Measurements from ENCODE around the gene TNPO3.

The TNPO3 gene
- 78.6 to 183 (median 121) reads per million in 9 experiments for total RNA-seq

DNA sequence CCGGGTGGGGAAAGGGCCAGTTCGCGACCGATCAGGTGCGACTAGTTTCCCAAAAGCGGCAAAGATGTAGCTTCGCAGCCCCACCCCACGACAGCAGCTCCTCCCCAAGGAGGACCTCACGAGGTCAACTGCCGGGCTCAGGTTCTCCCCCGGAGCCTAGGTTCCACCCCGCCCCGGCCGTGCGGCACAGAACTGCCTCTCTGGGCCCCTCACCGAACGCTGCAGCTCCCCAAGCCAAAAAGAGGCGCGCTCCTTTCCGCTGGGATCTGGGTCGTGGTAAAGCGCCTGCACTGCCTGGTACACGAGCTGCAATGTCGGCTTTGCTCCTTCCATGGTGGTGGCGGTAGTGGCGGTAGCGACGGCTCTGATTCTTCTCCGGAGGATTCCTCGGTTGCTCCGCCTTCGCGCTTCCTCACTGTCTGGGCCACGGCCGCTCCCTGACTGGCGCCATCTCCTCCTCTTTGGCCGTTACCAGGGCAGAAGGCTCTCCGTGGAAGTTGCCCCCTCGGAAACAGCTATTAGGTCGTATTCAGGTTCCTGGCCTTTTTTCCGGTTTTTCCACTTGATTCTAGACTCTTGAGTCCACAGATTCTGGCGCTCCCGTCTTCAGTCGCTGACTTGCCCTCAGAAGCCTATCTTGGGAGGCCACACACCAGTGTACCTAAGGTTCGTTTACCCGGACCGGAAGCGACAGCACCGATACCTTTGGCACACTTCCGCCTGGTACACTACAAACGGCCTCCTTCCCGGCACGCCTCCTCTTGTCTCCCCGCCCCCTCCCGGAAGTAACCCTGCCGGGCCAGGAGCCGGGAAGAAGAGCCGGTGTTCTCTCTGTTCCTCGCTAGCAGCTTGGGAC, at the start of gene TNPO3:
TSS of gene TNPO3 (minus strand) at position 674 of the 856 bp plus-strand sequence. CDS start at position 333, 341 bp downstream.
- H3K27me3 Mint-ChIP-seq: peaks cover 6 to 7% of the 10 kb centered on the region in 2 donors
- H3K4me3 Mint-ChIP-seq: peak within 1 kb of the TSS; percentile 94 to 98

DNA sequence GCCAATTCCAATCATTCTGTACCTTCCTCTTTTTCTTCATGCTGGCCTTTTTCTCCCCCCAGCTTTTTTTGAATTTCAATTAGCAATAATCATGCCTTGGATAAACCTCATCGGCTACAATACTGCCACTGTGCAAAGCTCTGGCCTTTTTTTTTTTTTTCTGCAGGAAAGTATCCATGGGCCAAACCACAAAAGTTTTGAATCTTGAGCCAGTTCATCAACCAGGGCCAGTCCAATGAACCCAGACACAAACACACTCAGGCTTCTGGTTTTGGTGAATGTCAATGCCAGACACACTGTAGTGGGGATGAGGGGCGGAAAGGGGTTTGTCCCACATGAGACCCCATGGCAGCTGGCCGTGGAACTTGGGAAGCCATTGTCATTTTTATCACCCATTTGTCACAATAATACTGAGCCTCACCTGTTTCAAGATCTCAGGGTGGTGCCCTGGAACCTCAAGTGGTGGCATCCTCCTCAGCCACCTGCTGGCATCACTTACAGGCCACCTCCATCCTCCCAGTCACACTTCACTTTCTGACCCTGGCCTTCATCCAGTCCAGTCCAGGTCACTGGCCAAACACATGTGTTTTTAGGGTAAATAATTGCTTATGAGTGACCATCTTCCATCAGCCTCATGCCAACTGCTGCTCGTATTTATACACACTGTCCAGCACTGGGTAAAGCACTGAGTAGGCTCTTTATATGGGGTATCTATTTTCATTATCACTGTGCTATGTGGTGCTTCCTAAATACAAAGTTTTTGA, 48.8 kb upstream of the TNPO3 start:
- Mint-ChIP-seq H3K36me3 (ENCODE audit: insufficient read depth) (no peaks in the 10 kb centered on the region), H3K4me3 (no peak overlapping the region), H3K9me3 (no peaks in the 10 kb centered on the region), H3K27me3 (peaks cover 0 to 14% of the 10 kb centered on the region in 2 donors), H3K27ac (no peak overlapping the region), H3K4me1 (ENCODE audit: low read depth in 2 of 2) (no peaks in the 10 kb centered on the region)
- no peak for ATAC-seq (replicated peaks)
- no peak for DNase-seq

More for the DNA sequence above, at the start of gene TNPO3:
- ATAC-seq (replicated peaks): peak; percentile 86
- peak; percentile 82 to 86 (median 84) for DNase-seq
- no peaks in the 10 kb centered on the region for H3K9me3 Mint-ChIP-seq
- H3K27ac Mint-ChIP-seq: peak within 1 kb of the TSS; percentile 97 to 99
- H3K4me1 Mint-ChIP-seq (ENCODE audit: low read depth in 2 of 2): peaks cover 22 to 28% of the 10 kb centered on the region in 2 donors
- H3K36me3 Mint-ChIP-seq (ENCODE audit: insufficient read depth): peaks cover 25% of the 10 kb centered on the region

DNA sequence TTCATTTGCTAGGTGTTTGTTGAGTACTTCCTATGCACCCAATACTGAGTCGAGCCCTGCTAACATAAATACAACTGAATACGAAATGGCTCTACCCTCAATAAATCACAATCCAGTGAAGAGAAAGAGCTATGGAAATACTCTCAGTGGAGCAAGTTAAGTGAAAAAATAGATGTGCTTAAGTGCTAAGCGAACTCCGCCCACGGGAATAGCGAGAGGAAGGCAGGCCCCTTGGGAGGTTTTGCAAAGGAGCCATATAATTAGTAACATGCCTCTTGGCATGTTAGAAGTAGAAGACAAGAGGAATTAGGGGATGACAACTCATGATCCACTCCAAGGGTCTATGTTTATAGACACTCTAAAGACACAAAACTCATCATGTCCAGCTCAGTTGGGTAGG, 46.8 kb upstream of the TNPO3 start:
- Mint-ChIP-seq H3K4me1 (ENCODE audit: low read depth in 2 of 2) (no peaks in the 10 kb centered on the region), H3K9me3 (no peaks in the 10 kb centered on the region), H3K4me3 (no peak overlapping the region), H3K27ac (no peak overlapping the region), H3K36me3 (ENCODE audit: insufficient read depth) (no peaks in the 10 kb centered on the region), H3K27me3 (no peaks in the 10 kb centered on the region)
- DNase-seq (no peak), ATAC-seq (replicated peaks) (no peak)

DNA sequence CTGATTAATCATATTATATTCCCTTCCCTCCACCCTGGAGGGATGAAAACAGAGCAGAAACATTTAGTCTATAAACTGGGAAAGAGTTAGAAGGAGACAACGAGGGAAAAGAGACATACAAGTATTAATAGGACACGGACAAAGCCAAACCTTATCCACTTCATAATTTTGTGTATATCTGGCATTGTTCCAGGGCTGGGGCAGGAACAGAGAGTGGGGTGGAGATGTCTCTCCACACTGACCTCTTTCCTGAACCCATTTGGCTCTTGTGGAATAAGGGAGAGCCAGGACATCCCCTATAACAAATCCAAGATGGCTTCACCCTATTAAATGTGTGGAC, 45.9 kb upstream of the TNPO3 start:
- Mint-ChIP-seq H3K27ac (no peak overlapping the region), H3K9me3 (no peaks in the 10 kb centered on the region), H3K27me3 (no peaks in the 10 kb centered on the region), H3K4me3 (no peak overlapping the region), H3K36me3 (ENCODE audit: insufficient read depth) (no peaks in the 10 kb centered on the region), H3K4me1 (ENCODE audit: low read depth in 2 of 2) (no peaks in the 10 kb centered on the region)
- DNase-seq (no peak), ATAC-seq (replicated peaks) (no peak)

DNA sequence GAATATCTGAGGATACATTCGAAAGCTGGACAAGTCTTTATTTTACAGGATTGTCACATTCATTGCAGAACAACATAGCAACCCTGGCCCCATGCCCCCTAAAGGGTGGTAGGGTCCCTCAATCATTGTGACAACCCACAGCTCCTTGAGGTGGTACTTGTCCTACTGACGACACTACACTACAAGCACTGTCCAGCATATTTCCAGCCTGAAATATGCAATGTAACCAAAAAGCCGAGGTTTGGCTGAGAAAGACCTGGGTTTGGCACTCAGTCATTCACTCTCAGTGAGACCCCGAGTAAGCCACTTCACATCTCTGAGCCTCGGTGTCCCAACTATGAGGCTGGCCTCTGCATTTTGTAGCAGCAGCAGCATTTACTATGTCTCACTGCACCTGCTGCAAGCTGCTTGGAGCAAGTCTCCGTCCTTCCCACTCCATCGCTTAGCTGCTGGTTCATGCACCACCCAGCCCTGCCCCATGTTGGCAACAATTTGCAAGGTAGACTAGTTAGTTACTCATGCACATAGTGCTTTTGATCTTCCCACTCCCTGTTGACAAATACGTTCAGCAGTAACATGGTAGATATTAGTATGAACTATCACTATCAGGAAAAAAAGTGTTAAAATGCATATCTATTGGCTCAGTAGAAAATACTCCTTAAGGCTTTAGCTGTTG, 43.6 kb upstream of the TNPO3 start:
- Mint-ChIP-seq H3K27me3 (no peaks in the 10 kb centered on the region), H3K9me3 (no peaks in the 10 kb centered on the region), H3K4me3 (no peak overlapping the region), H3K27ac (no peak overlapping the region), H3K36me3 (ENCODE audit: insufficient read depth) (no peaks in the 10 kb centered on the region), H3K4me1 (ENCODE audit: low read depth in 2 of 2) (peaks cover 3 to 5% of the 10 kb centered on the region in 2 donors)
- ATAC-seq (replicated peaks) (no peak), DNase-seq (no peak)

DNA sequence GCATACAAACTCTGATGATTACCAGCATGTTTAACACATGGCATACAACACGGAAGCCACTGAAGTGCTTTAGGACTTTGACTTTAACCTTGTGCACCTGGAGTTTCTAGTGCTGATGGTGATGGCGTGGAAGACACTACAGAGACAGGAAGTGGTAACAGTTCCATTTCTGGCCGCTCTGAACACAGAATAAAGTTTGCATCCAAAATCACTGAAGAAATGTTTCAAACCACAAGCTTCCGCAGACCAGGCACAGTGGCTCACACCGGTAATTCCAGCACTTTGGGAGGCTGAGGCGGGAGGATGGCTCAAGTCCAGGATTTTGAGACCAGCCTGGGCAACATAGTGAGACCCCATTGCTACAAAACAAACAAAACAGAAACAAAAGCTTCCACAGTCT, 40.3 kb upstream of the TNPO3 start:
- ATAC-seq (replicated peaks) (peak; percentile 64), DNase-seq (no peak)
- H3K4me3 Mint-ChIP-seq: no peak overlapping the region
- H3K27ac Mint-ChIP-seq: peak overlapping the region in 1 of 2 donors; percentile 81
- H3K36me3 Mint-ChIP-seq (ENCODE audit: insufficient read depth): peaks cover 3% of the 10 kb centered on the region
- peaks cover 0 to 9% of the 10 kb centered on the region in 2 donors for H3K27me3 Mint-ChIP-seq
- H3K9me3 Mint-ChIP-seq: no peaks in the 10 kb centered on the region
- peaks cover 8 to 13% of the 10 kb centered on the region in 2 donors for H3K4me1 Mint-ChIP-seq (ENCODE audit: low read depth in 2 of 2)

DNA sequence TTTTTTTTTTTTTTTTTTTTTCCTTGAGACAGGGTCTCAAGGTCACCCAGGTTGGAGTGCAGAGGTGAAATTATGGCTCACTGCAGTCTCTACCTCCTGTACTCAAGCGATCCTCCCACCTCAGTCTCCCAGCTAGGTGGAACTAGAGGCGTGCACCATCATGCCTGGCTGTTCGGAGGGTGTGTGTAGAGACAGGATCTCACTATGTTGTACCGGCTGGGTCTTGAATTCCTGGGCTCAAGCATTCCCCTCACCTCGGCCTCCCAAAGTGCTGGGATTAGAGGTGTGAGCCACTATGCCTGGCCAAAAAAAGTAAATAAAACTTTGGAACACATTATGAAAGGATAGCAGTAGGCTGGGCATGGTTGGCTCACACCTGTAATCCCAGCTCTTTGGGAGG, 39.6 kb upstream of the TNPO3 start:
- DNase-seq: no peak
- Mint-ChIP-seq H3K4me3 (no peak overlapping the region), H3K27ac (no peak overlapping the region), H3K9me3 (no peaks in the 10 kb centered on the region), H3K4me1 (ENCODE audit: low read depth in 2 of 2) (peaks cover 8 to 13% of the 10 kb centered on the region in 2 donors), H3K36me3 (ENCODE audit: insufficient read depth) (peaks cover 3% of the 10 kb centered on the region), H3K27me3 (peaks cover 0 to 9% of the 10 kb centered on the region in 2 donors)
- ATAC-seq (replicated peaks): no peak

DNA sequence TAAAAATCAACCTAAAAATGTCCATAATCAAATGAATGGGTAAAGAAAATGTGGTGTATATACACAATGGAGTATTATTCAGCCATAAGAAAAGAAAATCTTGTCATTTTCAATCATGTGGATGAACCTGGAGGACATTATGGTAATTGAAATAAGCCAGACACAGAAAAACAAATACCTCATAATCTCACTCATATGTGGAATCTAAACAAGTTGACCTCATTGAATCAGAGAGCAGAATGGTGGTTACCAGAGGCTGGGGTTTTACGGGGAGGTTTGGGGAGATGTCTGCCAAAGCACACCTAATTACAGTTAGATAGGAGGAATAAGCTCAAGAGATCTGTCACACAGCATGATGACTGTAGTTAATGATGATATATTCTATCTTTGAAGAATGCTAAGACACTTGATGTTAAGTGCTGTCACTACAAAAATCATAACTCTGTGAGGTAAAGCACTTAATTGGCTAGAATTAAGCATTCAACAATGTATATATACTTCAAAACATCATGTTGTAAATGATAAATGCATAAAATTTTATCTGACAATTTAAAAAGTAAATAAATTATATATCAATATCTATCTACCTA, 39.1 kb upstream of the TNPO3 start:
- Mint-ChIP-seq H3K36me3 (ENCODE audit: insufficient read depth) (peaks cover 3% of the 10 kb centered on the region), H3K4me1 (ENCODE audit: low read depth in 2 of 2) (peaks cover 8 to 13% of the 10 kb centered on the region in 2 donors), H3K4me3 (no peak overlapping the region), H3K9me3 (no peaks in the 10 kb centered on the region), H3K27me3 (peaks cover 0 to 9% of the 10 kb centered on the region in 2 donors), H3K27ac (no peak overlapping the region)
- ATAC-seq (replicated peaks) (no peak), DNase-seq (no peak)

DNA sequence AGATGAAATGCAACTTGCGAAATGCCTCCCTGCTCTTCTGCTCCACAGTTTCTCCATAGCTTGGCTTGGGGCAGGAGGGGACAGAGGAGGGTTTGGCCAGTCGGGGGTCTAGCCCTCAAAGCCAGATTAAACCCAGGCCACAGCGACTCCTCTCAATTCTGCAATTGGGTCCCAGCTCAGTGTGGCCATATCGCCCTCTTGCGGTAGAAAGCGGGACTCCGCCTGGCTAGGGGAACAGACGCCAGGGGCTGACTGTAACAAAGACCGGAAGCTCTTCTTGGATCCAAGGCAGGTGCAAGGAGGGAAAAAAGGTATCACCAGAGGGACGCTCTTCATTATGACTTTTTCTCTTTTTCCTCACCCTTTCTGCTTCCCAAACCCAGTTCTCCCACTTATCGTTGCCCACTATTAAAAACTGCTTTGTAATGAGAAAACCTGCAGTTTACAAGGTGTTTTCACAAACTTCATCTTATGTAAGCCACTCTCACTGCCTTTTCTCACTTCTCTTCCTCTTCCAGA, 36.6 kb upstream of the TNPO3 start:
- DNase-seq (peak; percentile 82 to 90 (median 85)), ATAC-seq (replicated peaks) (peak; percentile 90)
- peaks cover 8 to 13% of the 10 kb centered on the region in 2 donors for H3K4me1 Mint-ChIP-seq (ENCODE audit: low read depth in 2 of 2)
- H3K4me3 Mint-ChIP-seq: no peak overlapping the region
- peaks cover 0 to 9% of the 10 kb centered on the region in 2 donors for H3K27me3 Mint-ChIP-seq
- H3K27ac Mint-ChIP-seq: no peak overlapping the region
- H3K9me3 Mint-ChIP-seq: no peaks in the 10 kb centered on the region
- peaks cover 3% of the 10 kb centered on the region for H3K36me3 Mint-ChIP-seq (ENCODE audit: insufficient read depth)

DNA sequence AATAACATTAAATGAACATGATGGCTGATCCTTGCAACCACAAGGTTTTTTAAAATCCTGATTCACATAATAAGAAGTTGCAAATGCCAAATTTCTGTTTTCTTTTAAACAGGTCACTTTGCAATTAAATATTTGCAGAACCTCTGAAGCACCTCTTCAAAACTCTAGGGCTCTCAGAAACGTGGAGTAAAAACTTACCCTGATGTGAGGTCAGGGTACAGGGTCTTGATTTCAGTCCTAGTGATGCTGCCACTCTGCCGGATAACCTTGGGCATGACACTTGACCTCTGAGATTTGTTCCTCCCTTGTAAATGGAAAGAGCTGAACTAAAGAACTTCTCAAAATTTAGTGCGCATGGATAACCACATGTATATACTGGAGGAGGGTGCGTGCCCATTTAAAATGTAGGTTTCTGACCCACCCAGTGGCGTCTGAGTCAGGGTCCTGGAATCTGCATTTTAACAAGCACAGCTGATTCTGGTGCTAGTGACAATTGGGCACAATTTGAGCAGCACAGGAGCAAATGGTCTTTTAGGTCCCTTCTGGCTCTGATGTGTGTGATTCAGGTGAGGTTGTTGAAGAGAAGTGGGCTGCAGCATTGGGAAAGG, 35.5 kb upstream of the TNPO3 start:
- no peak for DNase-seq
- ATAC-seq (replicated peaks): no peak
- no peaks in the 10 kb centered on the region for H3K9me3 Mint-ChIP-seq
- peaks cover 3% of the 10 kb centered on the region for H3K36me3 Mint-ChIP-seq (ENCODE audit: insufficient read depth)
- H3K4me3 Mint-ChIP-seq: no peak overlapping the region
- H3K27me3 Mint-ChIP-seq: peaks cover 0 to 9% of the 10 kb centered on the region in 2 donors
- peaks cover 8 to 10% of the 10 kb centered on the region in 2 donors for H3K4me1 Mint-ChIP-seq (ENCODE audit: low read depth in 2 of 2)
- no peak overlapping the region for H3K27ac Mint-ChIP-seq

DNA sequence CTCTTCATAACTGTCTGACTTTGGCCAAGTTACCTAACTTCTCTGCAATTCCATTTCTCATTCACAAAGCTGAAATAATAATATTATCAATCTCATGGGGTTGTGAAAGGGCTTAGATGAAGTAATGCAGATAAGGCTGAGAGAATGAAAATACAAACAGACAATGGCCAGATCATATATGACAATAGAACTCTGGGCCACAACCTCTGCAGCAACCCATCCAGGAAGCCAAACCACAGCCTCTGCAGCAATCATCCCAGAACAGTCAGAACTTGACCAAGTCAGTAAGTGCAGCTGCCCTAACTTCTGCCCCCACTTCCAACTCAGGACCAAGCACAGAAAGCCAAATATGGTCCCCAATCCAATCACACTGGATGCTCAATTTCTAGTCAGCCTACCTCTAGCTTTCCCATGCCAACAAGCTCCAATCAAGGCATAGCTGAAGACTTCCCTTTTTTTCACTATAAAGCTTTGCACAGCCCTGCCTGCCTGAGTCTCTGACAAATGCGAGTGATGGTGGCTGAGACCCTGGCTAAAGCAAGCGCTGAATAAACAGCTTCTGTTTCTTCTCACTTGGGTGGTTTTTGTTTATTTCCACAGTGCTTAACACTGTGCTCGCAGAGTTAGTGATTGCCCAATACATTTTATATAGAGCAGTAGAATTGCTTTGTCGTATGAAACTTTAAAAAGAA, 34.8 kb upstream of the TNPO3 start:
- ATAC-seq (replicated peaks) (no peak), DNase-seq (no peak)
- H3K27me3 Mint-ChIP-seq: peaks cover 0 to 9% of the 10 kb centered on the region in 2 donors
- H3K27ac Mint-ChIP-seq: no peak overlapping the region
- H3K36me3 Mint-ChIP-seq (ENCODE audit: insufficient read depth): peaks cover 3% of the 10 kb centered on the region
- peaks cover 4 to 8% of the 10 kb centered on the region in 2 donors for H3K4me1 Mint-ChIP-seq (ENCODE audit: low read depth in 2 of 2)
- H3K9me3 Mint-ChIP-seq: no peaks in the 10 kb centered on the region
- H3K4me3 Mint-ChIP-seq: no peak overlapping the region

DNA sequence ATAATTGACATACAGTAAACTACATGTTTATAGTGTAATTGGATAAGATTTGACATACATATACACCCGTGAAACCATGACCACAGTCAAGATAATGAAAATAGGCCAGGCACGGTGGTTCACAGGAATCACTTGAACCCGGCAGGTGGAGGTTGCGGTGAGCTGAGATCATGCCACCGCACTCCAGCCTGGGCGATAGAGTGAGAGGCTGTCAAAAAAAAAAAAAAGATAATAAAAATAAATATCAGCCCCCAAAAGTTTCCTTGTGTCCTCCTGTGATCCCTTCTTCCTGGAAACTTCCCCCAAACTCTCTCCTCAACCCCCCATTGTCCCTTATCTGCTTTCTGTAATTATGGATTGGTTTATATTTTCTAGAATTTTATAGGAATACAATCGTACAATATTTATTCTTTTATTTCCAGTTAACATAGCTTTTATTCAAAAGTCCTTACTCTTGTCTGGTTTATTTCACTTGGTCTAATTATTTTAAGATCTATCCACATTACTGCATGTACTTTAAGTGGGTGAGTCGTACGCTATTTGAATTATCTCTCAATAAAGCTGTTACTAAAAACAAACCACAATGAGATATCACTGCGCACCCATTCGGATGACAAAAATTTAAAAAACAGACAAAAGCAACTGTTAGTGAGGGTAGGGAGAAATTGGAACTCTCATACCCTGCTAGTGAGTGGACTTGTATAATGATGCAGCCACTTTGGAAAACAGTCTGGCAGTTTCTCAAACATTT, 30.1 kb upstream of the TNPO3 start:
- ATAC-seq (replicated peaks) (no peak), DNase-seq (no peak)
- H3K4me3 Mint-ChIP-seq: no peak overlapping the region
- H3K36me3 Mint-ChIP-seq (ENCODE audit: insufficient read depth): no peaks in the 10 kb centered on the region
- H3K4me1 Mint-ChIP-seq (ENCODE audit: low read depth in 2 of 2): no peaks in the 10 kb centered on the region
- no peak overlapping the region for H3K27ac Mint-ChIP-seq
- no peaks in the 10 kb centered on the region for H3K9me3 Mint-ChIP-seq
- peaks cover 3 to 11% of the 10 kb centered on the region in 2 donors for H3K27me3 Mint-ChIP-seq

All from effector memory CD8-positive, alpha-beta T cell (primary cell).